OCI-LY7 (cell line): ENCODE measurements around the gene GSTA1. TPM values are rescaled to one million over a fixed set of nuclear protein-coding genes. Genes with fewer than 3 reads are reported as not detected.

ENCODE experiments used
- BruUV-seq: library from RNA; stranded (reverse); fragments of 400-500 nt; replicated peaks from 2 replicates; lab custom pipeline; 2021; lab: Mats Ljungman, UMichigan
- CTCF ChIA-PET: fragments of 300-600 bp; sonication (Branson Sonifier 250); formaldehyde crosslinking; loops from one replicate; lab custom pipeline; 2022; ENCODE audit warnings: antibody characterized with exemption; ENCODE audit not compliant: unreplicated experiment; lab: Charles Lee
- POLR2A ChIA-PET: fragments of 300-600 bp; sonication (Branson Sonifier 250); formaldehyde crosslinking; loops from one replicate; lab custom pipeline; 2022; ENCODE audit warnings: antibody characterized with exemption; lab: Charles Lee
- DNase-seq: peaks from one replicate; pipeline ENCODE4 v3.0.0-alpha.2; 2015; ENCODE audit warnings: low spot score
- H2AFZ ChIP-seq: fragments of 200-600 bp; sonication (generic), shearing (Covaris generic); 2 replicates; pipeline ENCODE4 v1.6.1; 2014; ENCODE audit warnings: mild to moderate bottlenecking, antibody characterized with exemption, low read length, moderate library complexity
- H3K27ac ChIP-seq: fragments of 200-600 bp; sonication (generic); 2 replicates; pipeline ENCODE4 v1.5.1; 2014; ENCODE audit warnings: mixed run types, low read depth, mild to moderate bottlenecking, moderate library complexity, low read length, inconsistent platforms; ENCODE audit not compliant: poor library complexity, severe bottlenecking
- H3K36me3 ChIP-seq: fragments of 200-600 bp; sonication (generic); 2 replicates; pipeline ENCODE4 v1.6.1; 2014; ENCODE audit warnings: mild to moderate bottlenecking, antibody characterized with exemption, low read length, moderate library complexity, mixed read lengths; ENCODE audit not compliant: insufficient read depth
- H3K4me1 ChIP-seq: fragments of 200-600 bp; sonication (generic); 2 replicates; pipeline ENCODE4 v1.5.1; 2014; ENCODE audit warnings: mild to moderate bottlenecking, low read length; ENCODE audit not compliant: insufficient read depth, poor library complexity, severe bottlenecking
- H3K4me2 ChIP-seq: fragments of 200-600 bp; sonication (generic); 2 replicates; pipeline ENCODE4 v1.6.1; 2014; ENCODE audit warnings: mild to moderate bottlenecking, low read length
- H3K4me3 ChIP-seq: fragments of 200-600 bp; sonication (generic); 2 replicates; pipeline ENCODE4 v1.5.1; 2014; ENCODE audit warnings: mild to moderate bottlenecking, low read depth, low read length; ENCODE audit not compliant: poor library complexity, severe bottlenecking
- H3K79me2 ChIP-seq: fragments of 200-600 bp; sonication (generic); 2 replicates; pipeline ENCODE4 v1.6.1; 2016; ENCODE audit warnings: low read depth, mild to moderate bottlenecking, low read length, moderate library complexity, mixed read lengths; ENCODE audit not compliant: insufficient read depth
- H3K9me2 ChIP-seq: fragments of 200-600 bp; sonication (generic); 2 replicates; pipeline ENCODE4 v1.6.1; 2016; ENCODE audit warnings: mild to moderate bottlenecking, low read length, mixed read lengths; ENCODE audit not compliant: insufficient read depth
- H3K9me3 ChIP-seq: fragments of 200-600 bp; sonication (generic); 2 replicates; pipeline ENCODE4 v1.6.1; 2014; ENCODE audit warnings: mild to moderate bottlenecking, mixed run types, low read length, mixed read lengths
- H4K20me1 ChIP-seq: fragments of 200-600 bp; sonication (generic); 2 replicates; pipeline ENCODE4 v1.6.1; 2014; ENCODE audit warnings: mild to moderate bottlenecking, antibody characterized with exemption, low read length, moderate library complexity, mixed read lengths; ENCODE audit not compliant: insufficient read depth
- CTCF ChIP-seq: fragments of 200-600 bp; sonication (generic); conservative IDR thresholded peaks from 2 replicates; pipeline ENCODE4 v1.5.1; 2014; ENCODE audit warnings: mild to moderate bottlenecking, antibody characterized with exemption, low read length, moderate library complexity, mixed read lengths
- EZH2phosphoT487 ChIP-seq: fragments of 200-600 bp; sonication (generic); IDR thresholded peaks from 2 replicates; pipeline ENCODE4 v1.6.1; 2018; ENCODE audit warnings: low read depth, borderline replicate concordance, mild to moderate bottlenecking, mixed run types, antibody characterized with exemption, low read length, moderate library complexity, mixed read lengths
- intact Hi-C: fragments of 100-400 bp; cut with micrococcal nuclease; formaldehyde crosslinking; loops from one replicate; pipeline ENCODE4 v1.10.0; 2022; ENCODE audit not compliant: unreplicated experiment
- total RNA-seq, 2 experiments: library from RNA; depleted of rRNA in 1 of 2; stranded (reverse); fragments of >200 nt in 1 of 2; shearing (Covaris generic) in 1 of 2; gene quantifications; 2 replicates each; pipeline ENCODE4 v1.2.3, GENCODE V29; 2014 to 2022

Gene GSTA1
- total RNA-seq, 2 experiments from 2014 or later, result not detected

GRCh38 chr6:52843605-52844004 lies 40.0 kb upstream of the GSTA1 start:
- no peak overlapping the region for H3K27ac ChIP-seq
- H2AFZ ChIP-seq, result no peak overlapping the region
- TF ChIP-seq CTCF (no peak), EZH2phosphoT487 (no peak)
- no TSS peak for BruUV-seq
- H3K4me3 ChIP-seq, result no peak overlapping the region
- CTCF ChIA-PET, result no interaction called here
- no peak for DNase-seq
- no peak overlapping the region for H3K4me2 ChIP-seq
- POLR2A ChIA-PET, result interaction anchor here (1.2 kb wide), 1 partner anchor 645 kb away, joined by 3 read pairs; no protein-coding TSS in a partner anchor
- H4K20me1 ChIP-seq, result no peaks in the 10 kb centered on the region
- H3K36me3 ChIP-seq, result no peaks in the 10 kb centered on the region
- H3K4me1 ChIP-seq, result no peaks in the 10 kb centered on the region
- H3K9me2 ChIP-seq, result no peaks in the 10 kb centered on the region
- no peaks in the 10 kb centered on the region for H3K79me2 ChIP-seq
- intact Hi-C loops, result no loop called here
- H3K9me3 ChIP-seq, result no peaks in the 10 kb centered on the region

GRCh38 chr6:52840763-52841585 lies 37.4 kb upstream of the GSTA1 start, which contains the start of gene GSTA5:
Gene GSTA5 (minus strand): TSS chr6:52840813.
- no peaks in the 10 kb centered on the region for H3K9me3 ChIP-seq
- no peak for DNase-seq
- no peak within 1 kb of the TSS for H3K4me2 ChIP-seq
- TF ChIP-seq EZH2phosphoT487 (no peak), CTCF (no peak)
- ChIA-PET CTCF (no interaction called here), POLR2A (interaction anchor here (0.6 kb wide), 1 partner anchor 13 kb away, joined by 4 read pairs; no protein-coding TSS in a partner anchor)
- no peaks in the 10 kb centered on the region for H4K20me1 ChIP-seq
- no peak within 1 kb of the TSS for H3K27ac ChIP-seq
- no peaks in the 10 kb centered on the region for H3K79me2 ChIP-seq
- H3K36me3 ChIP-seq, result no peaks in the 10 kb centered on the region
- BruUV-seq, result no TSS peak
- intact Hi-C loops, result no loop called here
- no peak within 1 kb of the TSS for H3K4me3 ChIP-seq
- no peaks in the 10 kb centered on the region for H3K4me1 ChIP-seq
- H2AFZ ChIP-seq, result no peak within 1 kb of the TSS
- no peaks in the 10 kb centered on the region for H3K9me2 ChIP-seq
